Kidney (tissue), 14 donors: ENCODE measurements around the gene UBXN7. TPM values are rescaled to one million over a fixed set of nuclear protein-coding genes. Genes with fewer than 3 reads are reported as not detected.
"Not testable (repeated sequence)": the region's sequence is repeated elsewhere in the genome, so short reads cannot be mapped to it uniquely, and the experiment has no call there.

Experiments used
- DNase-seq, 5 donors: peaks; one replicate each; pipeline ENCODE4 v3.0.0-alpha.2; 2013 to 2020
- FAIRE-seq: peaks from 2 replicates; lab custom pipeline; 2012; peaks lifted over from hg19 to GRCh38; lab: Jason Lieb, UNC
- H3K27ac ChIP-seq, 2 donors: one replicate each; pipeline ENCODE4 v1.7.0; 2013; ENCODE audit warnings: low read depth in 2 of 2, low read length in 2 of 2, inconsistent platforms in 1 of 2
- H3K27me3 ChIP-seq: one replicate; pipeline ENCODE4 v1.7.1; 2013; ENCODE audit warnings: low read length, inconsistent platforms; ENCODE audit not compliant: control insufficient read depth, insufficient read depth
- H3K36me3 ChIP-seq, 3 donors: one replicate each; pipeline versions ENCODE4 v1.7.0 to v1.7.1; 2013; ENCODE audit warnings: low read length in 3 of 3, control low read depth in 1 of 3, inconsistent platforms in 1 of 3; ENCODE audit not compliant: insufficient read depth in 3 of 3, control insufficient read depth in 2 of 3
- H3K4me1 ChIP-seq, 3 donors: one replicate each; pipeline versions ENCODE4 v1.7.0 to v1.7.1; 2013; ENCODE audit warnings: low read length in 3 of 3, inconsistent platforms in 1 of 3, low read depth in 1 of 3; ENCODE audit not compliant: control insufficient read depth in 2 of 3, insufficient read depth in 2 of 3
- H3K4me3 ChIP-seq, 3 donors: one replicate each; pipeline versions ENCODE4 v1.7.0 to v1.8.1; 2013; ENCODE audit warnings: low read length in 3 of 3, control low read depth in 1 of 3, inconsistent platforms in 1 of 3
- H3K9ac ChIP-seq, 3 donors: one replicate each; pipeline versions ENCODE4 v1.7.0 to v1.7.1; 2013; ENCODE audit warnings: low read length in 3 of 3, control low read depth in 1 of 3, inconsistent platforms in 1 of 3
- H3K9me3 ChIP-seq, 3 donors: one replicate each; pipeline versions ENCODE4 v1.7.0 to v1.7.1; 2013; ENCODE audit warnings: low read length in 3 of 3, control low read depth in 1 of 3, inconsistent platforms in 1 of 3; ENCODE audit not compliant: control insufficient read depth in 2 of 3, insufficient read depth in 1 of 3
- intact Hi-C: fragments of 100-400 bp; cut with DNase I; formaldehyde crosslinking; loops from one replicate; pipeline ENCODE4 v1.11.1; 2022
- polyA plus RNA-seq: library from polyadenylated mRNA; stranded (reverse); fragments of 350-450 nt; fragmentation: Illumina TruSeq; extraction: RNeasy Lipid Tissue Mini Kit (QIAGEN cat#74804); gene quantifications from one replicate; pipeline ENCODE4 v1.2.3, GENCODE V29; 2014; ENCODE audit warnings: low read depth, low replicate concordance; ENCODE audit not compliant: insufficient read depth
- total RNA-seq: library from RNA; stranded (reverse); fragmentation: NEBNext Ultra II Directional; extraction: Animal tissue kit (Norgen Biotek cat#: 25700); gene quantifications from one replicate; pipeline ENCODE4 v1.2.1, GENCODE V29; 2021
- TF ChIP-seq, protein P1 (sequence below): IDR thresholded peaks from 3 replicates; pipeline ENCODE4 v1.5.1; 2012; ENCODE audit warnings: mild to moderate bottlenecking, moderate library complexity, borderline replicate concordance; ENCODE audit not compliant: insufficient read depth; ENCODE audit errors: extremely low read depth
- donor health status: control.
- donor health status: control.
- donor health status: control.
- donor health status: control.
- donor health status: control.
- donor health status: DM: yes; HTN: yes; CAD: no.
- donor health status: Normal renal cell carcinoma (clear cell type).

Gene UBXN7
- total and polyA plus RNA-seq, 2 donors from 2014 or later: 2.8 to 46.9 TPM

- no peaks in the 10 kb centered on the region for H3K9me3 ChIP-seq
- H3K4me1 ChIP-seq: no peaks in the 10 kb centered on the region
- intact Hi-C loops: no loop called here
- DNase-seq (no peak), FAIRE-seq (no peak)
- H3K4me3 ChIP-seq: no peak overlapping the region
- H3K9ac ChIP-seq: no peak overlapping the region
- H3K36me3 ChIP-seq: peaks cover 0 to 17% (median 6%) of the 10 kb centered on the region in 3 donors
- TF ChIP-seq, protein P1, sequence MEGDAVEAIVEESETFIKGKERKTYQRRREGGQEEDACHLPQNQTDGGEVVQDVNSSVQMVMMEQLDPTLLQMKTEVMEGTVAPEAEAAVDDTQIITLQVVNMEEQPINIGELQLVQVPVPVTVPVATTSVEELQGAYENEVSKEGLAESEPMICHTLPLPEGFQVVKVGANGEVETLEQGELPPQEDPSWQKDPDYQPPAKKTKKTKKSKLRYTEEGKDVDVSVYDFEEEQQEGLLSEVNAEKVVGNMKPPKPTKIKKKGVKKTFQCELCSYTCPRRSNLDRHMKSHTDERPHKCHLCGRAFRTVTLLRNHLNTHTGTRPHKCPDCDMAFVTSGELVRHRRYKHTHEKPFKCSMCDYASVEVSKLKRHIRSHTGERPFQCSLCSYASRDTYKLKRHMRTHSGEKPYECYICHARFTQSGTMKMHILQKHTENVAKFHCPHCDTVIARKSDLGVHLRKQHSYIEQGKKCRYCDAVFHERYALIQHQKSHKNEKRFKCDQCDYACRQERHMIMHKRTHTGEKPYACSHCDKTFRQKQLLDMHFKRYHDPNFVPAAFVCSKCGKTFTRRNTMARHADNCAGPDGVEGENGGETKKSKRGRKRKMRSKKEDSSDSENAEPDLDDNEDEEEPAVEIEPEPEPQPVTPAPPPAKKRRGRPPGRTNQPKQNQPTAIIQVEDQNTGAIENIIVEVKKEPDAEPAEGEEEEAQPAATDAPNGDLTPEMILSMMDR: no peak
- no peaks in the 10 kb centered on the region for H3K27me3 ChIP-seq
- H3K27ac ChIP-seq: no peak overlapping the region
Observed at GRCh38 chr3:196398782-196399181, 33.4 kb downstream of the UBXN7 start.

- TF ChIP-seq, protein P1: no peak
- no peaks in the 10 kb centered on the region for H3K27me3 ChIP-seq
- H3K9ac ChIP-seq: no peak overlapping the region
- intact Hi-C loops: no loop called here
- no peak for FAIRE-seq
- DNase-seq: no peak
- H3K36me3 ChIP-seq: peaks cover 0 to 17% (median 6%) of the 10 kb centered on the region in 3 donors
- H3K4me3 ChIP-seq: no peak overlapping the region
- no peak overlapping the region for H3K27ac ChIP-seq
- no peaks in the 10 kb centered on the region for H3K4me1 ChIP-seq
- no peaks in the 10 kb centered on the region for H3K9me3 ChIP-seq
Observed at GRCh38 chr3:196397941-196398340, 34.3 kb downstream of the UBXN7 start.

DNA sequence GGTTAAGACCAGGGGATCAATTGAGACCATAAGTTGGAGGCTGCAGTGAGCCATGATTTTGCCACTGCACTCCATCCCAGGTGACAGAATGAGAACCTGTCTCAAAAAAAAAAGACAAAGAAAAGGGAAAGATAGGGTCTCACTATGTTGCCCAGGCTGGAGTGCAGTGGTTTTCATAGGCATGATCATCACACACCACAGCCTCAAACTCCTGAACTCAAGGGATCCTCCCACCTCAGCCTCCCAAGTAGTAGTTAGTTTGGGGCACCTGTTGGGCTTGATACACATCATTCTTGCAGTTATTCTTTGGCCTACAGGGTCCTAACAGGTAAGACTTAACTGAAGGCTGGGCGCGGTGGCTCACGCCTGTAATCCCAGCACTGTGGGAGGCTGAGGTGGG, 42.1 kb downstream of the UBXN7 start:
- no peak for DNase-seq
- H3K4me3 ChIP-seq: no peak overlapping the region
- H3K36me3 ChIP-seq: peaks cover 7 to 11% (median 9%) of the 10 kb centered on the region in 3 donors
- no peak overlapping the region for H3K27ac ChIP-seq
- H3K9ac ChIP-seq: no peak overlapping the region
- H3K4me1 ChIP-seq: no peaks in the 10 kb centered on the region
- intact Hi-C loops: no loop called here
- no peak for FAIRE-seq
- H3K27me3 ChIP-seq: no peaks in the 10 kb centered on the region
- TF ChIP-seq, protein P1: no peak
- H3K9me3 ChIP-seq: no peaks in the 10 kb centered on the region

- no peaks in the 10 kb centered on the region for H3K4me1 ChIP-seq
- no peak overlapping the region for H3K9ac ChIP-seq
- no peak overlapping the region for H3K4me3 ChIP-seq
- no peak overlapping the region for H3K27ac ChIP-seq
- peaks cover 7 to 11% (median 9%) of the 10 kb centered on the region in 3 donors for H3K36me3 ChIP-seq
- TF ChIP-seq, protein P1: no peak
- DNase-seq (peak in 2 of 5 donors; percentile 1 to 8), FAIRE-seq (no peak)
- H3K9me3 ChIP-seq: no peaks in the 10 kb centered on the region
- intact Hi-C loops: no loop called here
- no peaks in the 10 kb centered on the region for H3K27me3 ChIP-seq
Observed at GRCh38 chr3:196388956-196389355, 43.3 kb downstream of the UBXN7 start.

DNA sequence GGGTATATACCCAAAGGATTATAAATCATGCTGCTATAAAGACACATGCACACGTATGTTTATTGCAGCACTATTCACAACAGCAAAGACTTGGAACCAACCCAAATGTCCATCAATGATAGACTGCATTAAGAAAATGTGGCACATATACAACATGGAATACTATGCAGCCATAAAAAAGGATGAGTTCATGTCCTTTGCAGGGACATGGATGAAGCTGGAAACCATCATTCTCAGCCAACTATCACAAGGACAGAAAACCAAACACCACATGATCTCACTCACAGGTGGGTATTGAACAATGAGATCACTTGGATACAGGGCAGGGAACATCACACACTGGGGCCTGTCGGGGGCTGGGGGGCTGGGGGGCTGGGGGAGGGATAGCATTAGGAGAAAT, 44.3 kb downstream of the UBXN7 start:
- H3K27me3 ChIP-seq, H3K9me3 ChIP-seq, H3K4me3 ChIP-seq, FAIRE-seq, H3K27ac ChIP-seq, intact Hi-C loops, DNase-seq, H3K4me1 ChIP-seq, H3K9ac ChIP-seq: not testable (repeated sequence)
- H3K36me3 ChIP-seq: peaks cover 7 to 11% (median 9%) of the 10 kb centered on the region in 3 donors
